Measurements from ENCODE around the gene SYNM. TPM values are rescaled to one million over a fixed set of nuclear protein-coding genes. Genes with fewer than 3 reads are reported as not detected.

The SYNM gene
- total RNA-seq, 4 donors from 2014 or later, result 6.0 to 38.5 (median 15.6) TPM

GRCh38 chr15:99182791-99183190 lies 77.9 kb downstream of the SYNM start:
- no peak for DNase-seq
- TF ChIP-seq, protein P1, sequence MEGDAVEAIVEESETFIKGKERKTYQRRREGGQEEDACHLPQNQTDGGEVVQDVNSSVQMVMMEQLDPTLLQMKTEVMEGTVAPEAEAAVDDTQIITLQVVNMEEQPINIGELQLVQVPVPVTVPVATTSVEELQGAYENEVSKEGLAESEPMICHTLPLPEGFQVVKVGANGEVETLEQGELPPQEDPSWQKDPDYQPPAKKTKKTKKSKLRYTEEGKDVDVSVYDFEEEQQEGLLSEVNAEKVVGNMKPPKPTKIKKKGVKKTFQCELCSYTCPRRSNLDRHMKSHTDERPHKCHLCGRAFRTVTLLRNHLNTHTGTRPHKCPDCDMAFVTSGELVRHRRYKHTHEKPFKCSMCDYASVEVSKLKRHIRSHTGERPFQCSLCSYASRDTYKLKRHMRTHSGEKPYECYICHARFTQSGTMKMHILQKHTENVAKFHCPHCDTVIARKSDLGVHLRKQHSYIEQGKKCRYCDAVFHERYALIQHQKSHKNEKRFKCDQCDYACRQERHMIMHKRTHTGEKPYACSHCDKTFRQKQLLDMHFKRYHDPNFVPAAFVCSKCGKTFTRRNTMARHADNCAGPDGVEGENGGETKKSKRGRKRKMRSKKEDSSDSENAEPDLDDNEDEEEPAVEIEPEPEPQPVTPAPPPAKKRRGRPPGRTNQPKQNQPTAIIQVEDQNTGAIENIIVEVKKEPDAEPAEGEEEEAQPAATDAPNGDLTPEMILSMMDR (IDR thresholded peaks at IDR 0.05), result no peak
- no peak for TF ChIP-seq POLR2A (IDR thresholded peaks at IDR 0.05)
- Histone ChIP-seq H3K27me3 (no peaks in the 10 kb centered on the region), H3K27ac (no peak overlapping the region), H3K9me3 (no peaks in the 10 kb centered on the region), H3K36me3 (peaks cover 0 to 6% (median 0%) of the 10 kb centered on the region in 3 donors), H3K4me3 (no peak overlapping the region), H3K4me1 (no peaks in the 10 kb centered on the region)

Other genes starting within 250 kb of the SYNM start
- gene PGPEP1L, start 97.3 kb upstream of the SYNM start, total RNA-seq, result not detected
- 10 to 100 TPM in 3 of 4 donors, 1 to 10 TPM in 1; 8.2 to 33.0 (median 22.9) TPM for gene TTC23, start 144.5 kb downstream of the SYNM start, total RNA-seq
- gene LRRC28, start 146.4 kb downstream of the SYNM start, total RNA-seq, result 100 to 1,000 TPM in 3 of 4 donors, 10 to 100 TPM in 1; 62.7 to 197 (median 157) TPM

All from Peyer's patch (tissue), 4 donors.